Neural cell (in vitro differentiated cells): ENCODE measurements around the gene NRSN2.

Experiments used
- EP300 ChIP-seq: fragments of 450-650 bp; conservative IDR thresholded peaks from 2 replicates; pipeline ENCODE4 v1.6.1; 2014; ENCODE audit warnings: antibody characterized with exemption, mild to moderate bottlenecking, moderate library complexity; ENCODE audit not compliant: poor library complexity, severe bottlenecking
- EZH2 ChIP-seq: fragments of 200-600, 300-800 bp; shearing (Covaris generic), sonication (generic); IDR thresholded peaks from 2 replicates; pipeline ENCODE4 v1.6.1; 2014; ENCODE audit warnings: antibody characterized with exemption, low read length, borderline replicate concordance, mild to moderate bottlenecking; ENCODE audit not compliant: insufficient read depth, poor library complexity, severe bottlenecking
- MXI1 ChIP-seq: fragments of 450-650 bp; conservative IDR thresholded peaks from 2 replicates; pipeline ENCODE4 v1.6.1; 2014; ENCODE audit warnings: antibody characterized with exemption, mild to moderate bottlenecking; ENCODE audit not compliant: poor library complexity, severe bottlenecking
- POLR2AphosphoS5 ChIP-seq: IDR thresholded peaks from 2 replicates; pipeline ENCODE4 v1.6.1; 2012
- RAD21 ChIP-seq: fragments of 450-650 bp; conservative IDR thresholded peaks from 2 replicates; pipeline ENCODE4 v1.6.1; 2014; ENCODE audit warnings: antibody characterized with exemption, mild to moderate bottlenecking, moderate library complexity
- TAF1 ChIP-seq: IDR thresholded peaks from 2 replicates; pipeline ENCODE4 v1.6.1; 2012; ENCODE audit warnings: low read depth
- TF ChIP-seq, protein P1 (sequence below): fragments of 450-650 bp; IDR thresholded peaks from 2 replicates; pipeline ENCODE4 v1.5.1; 2014; ENCODE audit warnings: antibody characterized with exemption, mild to moderate bottlenecking, moderate library complexity; ENCODE audit not compliant: poor library complexity, severe bottlenecking
- TF ChIP-seq, protein P2 (sequence below): IDR thresholded peaks from 2 replicates; pipeline ENCODE4 v1.6.1; 2012; ENCODE audit warnings: borderline replicate concordance

DNA sequence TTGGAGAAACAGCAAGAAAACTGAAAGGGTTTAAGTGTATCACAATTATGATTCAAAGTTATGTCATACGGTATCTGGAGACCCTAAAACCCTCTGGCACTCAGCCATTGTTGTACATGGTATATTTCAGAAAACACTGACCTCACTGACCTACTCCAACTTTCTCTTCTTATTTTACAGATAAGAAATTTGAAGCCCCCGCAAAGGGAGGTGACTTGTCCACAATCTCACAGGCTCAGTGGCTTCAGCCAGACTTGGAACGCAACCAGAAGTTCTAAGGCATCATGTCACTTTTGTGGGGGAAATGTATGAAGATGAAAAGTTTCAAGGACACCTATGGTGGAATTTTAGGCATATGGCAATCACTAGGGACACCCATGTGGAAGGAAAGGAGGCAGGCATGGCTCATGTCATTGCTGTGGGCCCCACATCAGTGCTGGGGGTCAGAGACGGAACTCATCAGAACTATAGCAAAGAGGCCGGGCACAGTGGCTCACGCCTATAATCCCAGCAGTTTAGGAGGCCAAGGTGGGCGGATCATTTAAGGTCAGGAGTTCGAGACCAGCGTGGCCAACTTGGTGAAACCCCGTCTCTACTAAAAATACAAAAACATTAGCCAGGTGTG is 28.5 kb downstream of the NRSN2 start:
- TF ChIP-seq, protein P1, sequence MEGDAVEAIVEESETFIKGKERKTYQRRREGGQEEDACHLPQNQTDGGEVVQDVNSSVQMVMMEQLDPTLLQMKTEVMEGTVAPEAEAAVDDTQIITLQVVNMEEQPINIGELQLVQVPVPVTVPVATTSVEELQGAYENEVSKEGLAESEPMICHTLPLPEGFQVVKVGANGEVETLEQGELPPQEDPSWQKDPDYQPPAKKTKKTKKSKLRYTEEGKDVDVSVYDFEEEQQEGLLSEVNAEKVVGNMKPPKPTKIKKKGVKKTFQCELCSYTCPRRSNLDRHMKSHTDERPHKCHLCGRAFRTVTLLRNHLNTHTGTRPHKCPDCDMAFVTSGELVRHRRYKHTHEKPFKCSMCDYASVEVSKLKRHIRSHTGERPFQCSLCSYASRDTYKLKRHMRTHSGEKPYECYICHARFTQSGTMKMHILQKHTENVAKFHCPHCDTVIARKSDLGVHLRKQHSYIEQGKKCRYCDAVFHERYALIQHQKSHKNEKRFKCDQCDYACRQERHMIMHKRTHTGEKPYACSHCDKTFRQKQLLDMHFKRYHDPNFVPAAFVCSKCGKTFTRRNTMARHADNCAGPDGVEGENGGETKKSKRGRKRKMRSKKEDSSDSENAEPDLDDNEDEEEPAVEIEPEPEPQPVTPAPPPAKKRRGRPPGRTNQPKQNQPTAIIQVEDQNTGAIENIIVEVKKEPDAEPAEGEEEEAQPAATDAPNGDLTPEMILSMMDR, result no peak
- TF ChIP-seq TAF1, result no peak
- TF ChIP-seq EP300, result no peak
- TF ChIP-seq EZH2, result no peak
- TF ChIP-seq POLR2AphosphoS5, result no peak
- TF ChIP-seq, protein P2, sequence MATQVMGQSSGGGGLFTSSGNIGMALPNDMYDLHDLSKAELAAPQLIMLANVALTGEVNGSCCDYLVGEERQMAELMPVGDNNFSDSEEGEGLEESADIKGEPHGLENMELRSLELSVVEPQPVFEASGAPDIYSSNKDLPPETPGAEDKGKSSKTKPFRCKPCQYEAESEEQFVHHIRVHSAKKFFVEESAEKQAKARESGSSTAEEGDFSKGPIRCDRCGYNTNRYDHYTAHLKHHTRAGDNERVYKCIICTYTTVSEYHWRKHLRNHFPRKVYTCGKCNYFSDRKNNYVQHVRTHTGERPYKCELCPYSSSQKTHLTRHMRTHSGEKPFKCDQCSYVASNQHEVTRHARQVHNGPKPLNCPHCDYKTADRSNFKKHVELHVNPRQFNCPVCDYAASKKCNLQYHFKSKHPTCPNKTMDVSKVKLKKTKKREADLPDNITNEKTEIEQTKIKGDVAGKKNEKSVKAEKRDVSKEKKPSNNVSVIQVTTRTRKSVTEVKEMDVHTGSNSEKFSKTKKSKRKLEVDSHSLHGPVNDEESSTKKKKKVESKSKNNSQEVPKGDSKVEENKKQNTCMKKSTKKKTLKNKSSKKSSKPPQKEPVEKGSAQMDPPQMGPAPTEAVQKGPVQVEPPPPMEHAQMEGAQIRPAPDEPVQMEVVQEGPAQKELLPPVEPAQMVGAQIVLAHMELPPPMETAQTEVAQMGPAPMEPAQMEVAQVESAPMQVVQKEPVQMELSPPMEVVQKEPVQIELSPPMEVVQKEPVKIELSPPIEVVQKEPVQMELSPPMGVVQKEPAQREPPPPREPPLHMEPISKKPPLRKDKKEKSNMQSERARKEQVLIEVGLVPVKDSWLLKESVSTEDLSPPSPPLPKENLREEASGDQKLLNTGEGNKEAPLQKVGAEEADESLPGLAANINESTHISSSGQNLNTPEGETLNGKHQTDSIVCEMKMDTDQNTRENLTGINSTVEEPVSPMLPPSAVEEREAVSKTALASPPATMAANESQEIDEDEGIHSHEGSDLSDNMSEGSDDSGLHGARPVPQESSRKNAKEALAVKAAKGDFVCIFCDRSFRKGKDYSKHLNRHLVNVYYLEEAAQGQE, result no peak
- TF ChIP-seq RAD21, result no peak
- no peak for TF ChIP-seq MXI1
